Thyroid gland (tissue), 4 donors: ENCODE data around the gene BICD2. TPM values are rescaled to one million over a fixed set of nuclear protein-coding genes. Genes with fewer than 3 reads are reported as not detected.

ENCODE experiments used
- DNase-seq, 2 donors: peaks; one replicate each; pipeline ENCODE4 v3.0.0-alpha.2; 2019
- H3K27ac ChIP-seq, 3 donors: fragments of 200-600 bp; sonication (generic); 1 replicate in 2 of 3; 2 replicates in 1 of 3; pipeline ENCODE4 v1.5.1; 2016 to 2019; ENCODE audit warnings: mild to moderate bottlenecking in 1 of 3, moderate library complexity in 1 of 3
- H3K27me3 ChIP-seq: fragments of 200-600 bp; sonication (generic); one replicate; pipeline ENCODE4 v1.5.1; 2019
- H3K36me3 ChIP-seq, 2 donors: fragments of 200-600 bp; sonication (generic); one replicate each; pipeline ENCODE4 v1.5.1; 2016 to 2019
- H3K4me1 ChIP-seq, 2 donors: fragments of 200-600 bp; sonication (generic); one replicate each; pipeline ENCODE4 v1.5.1; 2017 to 2019
- H3K4me3 ChIP-seq, 3 donors: fragments of 200-600 bp; sonication (generic); replicated peaks in 1 of 3; 1 replicate in 2 of 3; 2 replicates in 1 of 3; pipeline ENCODE4 v1.5.1; 2016; ENCODE audit warnings: mild to moderate bottlenecking in 1 of 3
- H3K9me3 ChIP-seq: fragments of 200-600 bp; sonication (generic); one replicate; pipeline ENCODE4 v1.5.1; 2017
- POLR2A ChIP-seq, 2 donors: fragments of 450-650 bp; IDR thresholded peaks; one replicate each; pipeline ENCODE4 v1.6.1; 2017; ENCODE audit warnings: antibody characterized with exemption in 2 of 2, mild to moderate bottlenecking in 2 of 2, moderate library complexity in 1 of 2
- WGBS, 2 donors: methylation state at CpG; one replicate each; pipeline ENCODE4 v1.1.5; 2017; 5-methylcytosine and 5-hydroxymethylcytosine counted together
- intact Hi-C: fragments of 100-400 bp; cut with DNase I; formaldehyde crosslinking; loops from one replicate; pipeline ENCODE4 v1.15.1; 2023
- total RNA-seq, 4 donors: library from RNA; depleted of rRNA; stranded (reverse); fragments of >200 nt; gene quantifications; one replicate each; pipeline ENCODE4 v1.2.3, GENCODE V29; 2016
- TF ChIP-seq, protein P1 (sequence below), 6 experiments: fragments of 200-600 bp in 3 of 6; fragments of 450-650 bp in 3 of 6; sonication (generic) in 3 of 6; IDR thresholded peaks; one replicate each; pipeline ENCODE4 v1.5.1; 2016 to 2019; ENCODE audit warnings: antibody characterized with exemption in 6 of 6, mild to moderate bottlenecking in 2 of 6, inconsistent platforms in 1 of 6, moderate library complexity in 1 of 6

The BICD2 gene
- total RNA-seq, 4 donors from 2014 or later, result 26.1 to 33.3 (median 28.2) TPM

DNA sequence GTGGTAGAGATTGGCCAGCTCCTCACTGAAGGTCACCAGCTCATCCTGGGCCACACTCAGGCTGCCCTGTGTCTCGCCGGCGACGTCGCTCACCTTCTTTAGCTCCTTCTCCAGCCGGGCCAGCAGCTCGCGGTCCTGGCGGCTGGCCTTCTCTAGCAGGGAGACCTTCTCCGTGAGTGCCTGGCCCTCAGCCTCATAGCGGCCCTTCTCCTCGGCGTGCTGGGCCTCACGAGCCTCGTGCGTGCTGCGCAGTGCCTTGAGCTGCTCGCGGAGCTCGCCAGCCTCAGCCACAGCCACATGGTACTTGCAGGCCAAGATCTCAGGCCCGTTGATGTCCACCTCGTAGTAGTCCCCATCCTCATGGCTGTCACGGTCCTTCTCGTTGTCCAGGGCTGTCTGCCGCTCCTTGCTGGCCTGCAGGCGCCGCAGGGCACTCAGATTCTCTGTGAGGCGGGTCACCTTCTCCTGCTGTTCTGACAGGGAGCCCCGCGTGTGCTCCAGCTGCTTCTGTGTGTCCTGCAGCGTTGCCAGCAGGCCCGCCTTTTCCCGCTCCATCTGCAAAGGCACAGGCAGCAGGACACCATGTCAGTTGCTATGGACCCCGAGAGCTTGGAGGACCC, 45.5 kb downstream of the BICD2 start:
- 92 to 97% methylated on average over 27 to 34 of the region's 34 CpGs for WGBS, 2 donors
- H3K27ac ChIP-seq, result no peak overlapping the region
- no peaks in the 10 kb centered on the region for H3K9me3 ChIP-seq
- H3K36me3 ChIP-seq, result peaks cover 53 to 57% of the 10 kb centered on the region in 2 donors
- DNase-seq, result no peak
- H3K4me3 ChIP-seq, result no peak overlapping the region
- no peak for TF ChIP-seq POLR2A (IDR thresholded peaks at IDR 0.05)
- peaks cover 16 to 20% of the 10 kb centered on the region in 2 donors for H3K4me1 ChIP-seq
- H3K27me3 ChIP-seq, result no peaks in the 10 kb centered on the region
- intact Hi-C loops, result no loop called here

DNA sequence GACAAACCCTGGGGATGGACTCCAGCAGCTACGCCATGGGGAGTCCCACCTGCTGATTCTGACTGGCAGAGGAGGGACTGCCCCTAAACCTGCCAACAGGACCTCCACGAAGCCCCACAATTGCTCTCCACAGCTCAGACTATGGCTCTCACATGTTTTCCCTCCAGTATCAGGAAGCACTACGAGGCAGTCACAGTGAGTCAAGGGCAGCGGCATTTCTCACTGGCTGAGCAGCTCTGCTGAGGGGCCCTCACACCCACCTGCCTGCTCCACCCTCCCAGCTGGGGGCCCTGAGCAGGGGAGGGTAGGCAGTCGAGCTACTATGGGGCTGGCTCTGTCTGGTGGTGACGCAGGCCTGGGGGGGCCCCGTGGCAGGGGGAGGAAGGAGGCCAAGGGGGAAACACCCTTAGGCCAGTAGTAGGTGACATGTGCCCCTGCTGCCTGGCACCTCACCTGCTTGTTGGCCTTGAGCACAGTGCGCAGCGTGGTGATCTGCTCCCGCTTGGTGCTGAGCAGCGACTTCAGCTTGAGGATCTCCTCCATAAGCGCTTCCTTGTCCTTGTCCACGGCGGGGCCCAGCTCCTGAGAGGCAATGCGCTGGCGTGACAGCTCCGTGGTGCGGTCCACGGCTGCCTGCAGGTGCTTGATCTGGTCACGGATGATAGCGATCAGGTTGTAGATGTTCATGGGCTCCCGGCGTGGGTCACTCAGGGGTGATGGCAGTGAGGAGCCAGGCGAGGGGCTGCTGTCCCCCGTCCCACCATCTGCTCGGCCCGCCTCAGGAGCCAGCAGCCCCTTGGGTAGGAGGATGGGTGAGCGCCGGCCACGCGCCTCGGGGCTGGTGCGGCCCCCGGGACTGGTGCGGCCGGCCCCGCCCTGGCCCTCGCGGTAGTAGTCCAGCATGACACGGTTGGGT, 46.3 kb downstream of the BICD2 start:
- DNase-seq, result no peak
- H3K27me3 ChIP-seq, result no peaks in the 10 kb centered on the region
- H3K4me1 ChIP-seq, result peaks cover 9 to 12% of the 10 kb centered on the region in 2 donors
- TF ChIP-seq, protein P1, sequence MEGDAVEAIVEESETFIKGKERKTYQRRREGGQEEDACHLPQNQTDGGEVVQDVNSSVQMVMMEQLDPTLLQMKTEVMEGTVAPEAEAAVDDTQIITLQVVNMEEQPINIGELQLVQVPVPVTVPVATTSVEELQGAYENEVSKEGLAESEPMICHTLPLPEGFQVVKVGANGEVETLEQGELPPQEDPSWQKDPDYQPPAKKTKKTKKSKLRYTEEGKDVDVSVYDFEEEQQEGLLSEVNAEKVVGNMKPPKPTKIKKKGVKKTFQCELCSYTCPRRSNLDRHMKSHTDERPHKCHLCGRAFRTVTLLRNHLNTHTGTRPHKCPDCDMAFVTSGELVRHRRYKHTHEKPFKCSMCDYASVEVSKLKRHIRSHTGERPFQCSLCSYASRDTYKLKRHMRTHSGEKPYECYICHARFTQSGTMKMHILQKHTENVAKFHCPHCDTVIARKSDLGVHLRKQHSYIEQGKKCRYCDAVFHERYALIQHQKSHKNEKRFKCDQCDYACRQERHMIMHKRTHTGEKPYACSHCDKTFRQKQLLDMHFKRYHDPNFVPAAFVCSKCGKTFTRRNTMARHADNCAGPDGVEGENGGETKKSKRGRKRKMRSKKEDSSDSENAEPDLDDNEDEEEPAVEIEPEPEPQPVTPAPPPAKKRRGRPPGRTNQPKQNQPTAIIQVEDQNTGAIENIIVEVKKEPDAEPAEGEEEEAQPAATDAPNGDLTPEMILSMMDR (IDR thresholded peaks at IDR 0.05), result no peak
- no peak for TF ChIP-seq POLR2A (IDR thresholded peaks at IDR 0.05)
- H3K36me3 ChIP-seq, result peaks cover 59 to 65% of the 10 kb centered on the region in 2 donors
- no peak overlapping the region for H3K27ac ChIP-seq
- intact Hi-C loops, result no loop called here
- 88 to 94% methylated on average over 3 to 34 of the region's 40 CpGs for WGBS, 2 donors
- no peaks in the 10 kb centered on the region for H3K9me3 ChIP-seq
- no peak overlapping the region for H3K4me3 ChIP-seq

DNA sequence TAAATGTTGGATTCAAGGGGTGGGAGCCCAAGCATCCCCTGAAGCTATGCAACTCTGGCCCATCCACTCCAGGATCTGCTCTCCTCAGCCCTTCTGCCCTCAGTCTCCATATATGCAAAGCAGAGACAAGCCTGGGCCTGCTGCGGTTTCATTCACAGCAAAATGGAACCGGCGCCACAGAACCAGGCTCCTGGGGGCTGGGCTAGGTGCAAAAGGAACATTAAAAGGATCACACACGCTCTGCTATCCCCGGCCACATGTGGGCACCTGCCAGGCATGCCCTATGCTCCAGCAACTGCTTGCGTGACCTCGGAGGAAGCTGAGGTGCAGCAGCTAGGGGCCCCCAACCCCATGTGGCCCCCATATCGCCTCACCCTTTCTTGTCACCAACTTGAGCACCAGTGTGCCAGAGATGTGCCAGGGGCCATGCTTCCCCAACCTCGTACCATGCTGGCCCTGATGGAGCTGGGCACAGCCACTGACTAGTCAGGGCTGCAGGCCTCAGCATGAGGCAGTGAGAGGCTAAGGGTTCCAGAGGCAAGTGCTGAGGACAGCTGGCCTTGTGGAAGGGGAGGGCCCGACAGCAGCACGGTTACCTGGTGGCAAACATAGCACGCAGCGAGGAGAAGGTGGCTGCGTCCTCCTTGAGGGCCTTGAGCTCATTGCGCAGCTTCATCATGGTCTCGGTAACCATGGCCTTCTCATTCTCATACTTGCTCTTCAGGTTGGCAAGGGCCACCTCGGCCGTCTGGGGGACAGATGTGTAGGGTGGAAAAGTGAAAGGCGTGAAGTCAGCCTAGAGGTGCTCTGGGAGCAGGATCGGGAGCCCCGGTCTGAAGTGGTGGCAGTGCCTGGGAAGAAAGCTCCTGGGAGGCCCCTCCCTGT, 47.2 kb downstream of the BICD2 start:
- Histone ChIP-seq H3K36me3 (peaks cover 68 to 72% of the 10 kb centered on the region in 2 donors), H3K9me3 (no peaks in the 10 kb centered on the region), H3K27ac (no peak overlapping the region), H3K4me1 (peaks cover 2 to 5% of the 10 kb centered on the region in 2 donors), H3K4me3 (no peak overlapping the region), H3K27me3 (no peaks in the 10 kb centered on the region)
- TF ChIP-seq, protein P1 (IDR thresholded peaks at IDR 0.05), result no peak
- WGBS, 2 donors, result 91 to 94% methylated on average over 21 of the region's 21 CpGs
- intact Hi-C loops, result loop anchor here (2.0 kb wide), 1 partner anchor 73 kb away; no protein-coding TSS in a partner anchor
- no peak for DNase-seq

DNA sequence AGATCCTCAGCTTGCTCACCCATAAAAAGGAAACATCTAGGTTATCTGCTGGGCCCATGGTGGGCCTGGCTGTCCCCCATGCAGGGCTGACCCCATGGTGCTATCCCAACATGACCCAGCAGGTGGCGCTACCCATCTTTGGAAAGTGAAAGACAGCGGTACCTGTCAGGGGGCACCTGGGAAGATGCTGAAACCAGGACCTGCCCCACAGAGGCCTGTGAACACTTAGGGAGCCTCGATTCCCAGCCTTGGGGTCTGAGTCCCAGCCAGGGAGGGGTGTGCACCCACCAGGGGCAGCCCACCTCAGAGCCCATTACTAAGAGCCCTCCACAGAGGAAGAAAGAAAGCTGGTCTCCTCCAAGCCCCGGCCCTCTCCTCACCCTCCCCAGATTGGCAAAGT, 48.1 kb downstream of the BICD2 start:
- 11 to 67% methylated on average over 1 to 3 of the region's 4 CpGs for WGBS, 2 donors
- Histone ChIP-seq H3K36me3 (peaks cover 67 to 68% of the 10 kb centered on the region in 2 donors), H3K27me3 (no peaks in the 10 kb centered on the region), H3K4me3 (no peak overlapping the region), H3K4me1 (no peaks in the 10 kb centered on the region), H3K27ac (no peak overlapping the region), H3K9me3 (no peaks in the 10 kb centered on the region)
- TF ChIP-seq, protein P1 (IDR thresholded peaks at IDR 0.05), result peak; percentile 84 to 90 (median 86)
- no peak for TF ChIP-seq POLR2A (IDR thresholded peaks at IDR 0.05)
- DNase-seq, result peak; percentile 64 to 74
- intact Hi-C loops, result loop anchor here (2.0 kb wide), 1 partner anchor 74 kb away; no protein-coding TSS in a partner anchor
